Effector memory CD8-positive, alpha-beta T cell (primary cell): ENCODE measurements around the gene SPATA2.
"Not testable (repeated sequence)": the region's sequence is repeated elsewhere in the genome, so short reads cannot be mapped to it uniquely, and the experiment has no call there.

Source experiments
- ATAC-seq: fragments of 150-1000 bp; cut with Tn5 transposase; replicated peaks from 2 replicates; pipeline ENCODE4 v1.10.0; 2021; ENCODE audit warnings: mild to moderate bottlenecking, moderate library complexity
- DNase-seq, 3 experiments: peaks; one replicate each; pipeline ENCODE4 v3.0.0; 2021
- H3K27ac Mint-ChIP-seq, 2 donors: one replicate each; pipeline ENCODE4 v1.8.0; 2022; ENCODE audit warnings: mild to moderate bottlenecking in 2 of 2, mixed read lengths in 2 of 2, moderate library complexity in 2 of 2
- H3K27me3 Mint-ChIP-seq, 2 donors: one replicate each; pipeline ENCODE4 v1.8.0; 2022; ENCODE audit warnings: mixed read lengths in 2 of 2
- H3K36me3 Mint-ChIP-seq: one replicate; pipeline ENCODE4 v1.8.0; 2022; ENCODE audit warnings: mild to moderate bottlenecking, moderate library complexity, mixed read lengths; ENCODE audit not compliant: insufficient read depth
- H3K4me1 Mint-ChIP-seq, 2 donors: one replicate each; pipeline ENCODE4 v1.8.0; 2022; ENCODE audit warnings: low read depth in 2 of 2, mixed read lengths in 2 of 2
- H3K4me3 Mint-ChIP-seq, 2 donors: one replicate each; pipeline ENCODE4 v1.8.0; 2022; ENCODE audit warnings: mild to moderate bottlenecking in 2 of 2, mixed read lengths in 2 of 2, moderate library complexity in 2 of 2
- H3K9me3 Mint-ChIP-seq, 2 donors: one replicate each; pipeline ENCODE4 v1.8.0; 2022; ENCODE audit warnings: mixed read lengths in 2 of 2
- total RNA-seq, 9 experiments: gene quantifications; one replicate each; lab custom pipeline; 2026; lab: John Stamatoyannopoulos, UW

SPATA2 gene
- 12.8 to 39.3 (median 15.4) reads per million in 9 experiments for total RNA-seq

GRCh38 chr20:49915380-49916145, at the start of gene SPATA2:
Gene SPATA2, minus strand, starts transcription at chr20:49915529. Its CDS starts 7,039 bp downstream, at chr20:49908490.
- Mint-ChIP-seq H3K27me3 (no peaks in the 10 kb centered on the region), H3K4me1 (peaks cover 32 to 44% of the 10 kb centered on the region in 2 donors), H3K9me3 (no peaks in the 10 kb centered on the region), H3K36me3 (peaks cover 34% of the 10 kb centered on the region), H3K4me3 (peak within 1 kb of the TSS; percentile 91 to 97), H3K27ac (peak within 1 kb of the TSS; percentile 100)
- ATAC-seq (peak; percentile 77), DNase-seq (peak; percentile 92 to 93 (median 93))

GRCh38 chr20:49961413-49961812, 46.1 kb upstream of the SPATA2 start:
- Mint-ChIP-seq H3K36me3 (peaks cover 18% of the 10 kb centered on the region), H3K4me1 (peaks cover 0 to 5% of the 10 kb centered on the region in 2 donors), H3K9me3 (no peaks in the 10 kb centered on the region), H3K4me3 (no peak overlapping the region), H3K27ac (no peak overlapping the region), H3K27me3 (no peaks in the 10 kb centered on the region)
- ATAC-seq (no peak), DNase-seq (no peak)

GRCh38 chr20:49957089-49957938, 42.0 kb upstream of the SPATA2 start:
- DNase-seq, H3K9me3 Mint-ChIP-seq, ATAC-seq, H3K27me3 Mint-ChIP-seq, H3K4me3 Mint-ChIP-seq: not testable (repeated sequence)
- H3K27ac Mint-ChIP-seq: peak overlapping the region; percentile 9 to 68
- peaks cover 0 to 10% of the 10 kb centered on the region in 2 donors for H3K4me1 Mint-ChIP-seq
- peaks cover 52% of the 10 kb centered on the region for H3K36me3 Mint-ChIP-seq

GRCh38 chr20:49956689-49957088, 41.4 kb upstream of the SPATA2 start:
- Mint-ChIP-seq H3K27ac (peak overlapping the region in 1 of 2 donors; percentile 9), H3K9me3 (no peaks in the 10 kb centered on the region), H3K27me3 (no peaks in the 10 kb centered on the region), H3K4me3 (no peak overlapping the region), H3K36me3 (peaks cover 54% of the 10 kb centered on the region), H3K4me1 (peaks cover 0 to 10% of the 10 kb centered on the region in 2 donors)
- no peak for DNase-seq
- ATAC-seq: no peak

- DNase-seq, H3K4me3 Mint-ChIP-seq, H3K27ac Mint-ChIP-seq, H3K9me3 Mint-ChIP-seq, H3K27me3 Mint-ChIP-seq, ATAC-seq: not testable (repeated sequence)
- peaks cover 62% of the 10 kb centered on the region for H3K36me3 Mint-ChIP-seq
- H3K4me1 Mint-ChIP-seq: peaks cover 0 to 10% of the 10 kb centered on the region in 2 donors
These were observed 40.6 kb upstream of the SPATA2 start for GRCh38 chr20:49955830-49956396.

- Mint-ChIP-seq H3K27me3 (no peaks in the 10 kb centered on the region), H3K27ac (peak overlapping the region in 1 of 2 donors; percentile 85), H3K4me1 (peaks cover 0 to 10% of the 10 kb centered on the region in 2 donors), H3K9me3 (no peaks in the 10 kb centered on the region), H3K4me3 (peak overlapping the region in 1 of 2 donors; percentile 28), H3K36me3 (peaks cover 66% of the 10 kb centered on the region)
- no peak for ATAC-seq
- DNase-seq: no peak
These were observed 39.8 kb upstream of the SPATA2 start for GRCh38 chr20:49955167-49955566.

GRCh38 chr20:49951151-49951550, 35.8 kb upstream of the SPATA2 start:
- ATAC-seq (no peak), DNase-seq (no peak)
- peaks cover 94% of the 10 kb centered on the region for H3K36me3 Mint-ChIP-seq
- H3K4me1 Mint-ChIP-seq: peaks cover 4 to 10% of the 10 kb centered on the region in 2 donors
- no peak overlapping the region for H3K27ac Mint-ChIP-seq
- no peaks in the 10 kb centered on the region for H3K9me3 Mint-ChIP-seq
- H3K27me3 Mint-ChIP-seq: no peaks in the 10 kb centered on the region
- H3K4me3 Mint-ChIP-seq: no peak overlapping the region

GRCh38 chr20:49948809-49949507, 33.6 kb upstream of the SPATA2 start:
- H3K4me3 Mint-ChIP-seq: no peak overlapping the region
- no peaks in the 10 kb centered on the region for H3K9me3 Mint-ChIP-seq
- no peak for ATAC-seq
- peaks cover 96% of the 10 kb centered on the region for H3K36me3 Mint-ChIP-seq
- peaks cover 10 to 11% of the 10 kb centered on the region in 2 donors for H3K4me1 Mint-ChIP-seq
- H3K27me3 Mint-ChIP-seq: no peaks in the 10 kb centered on the region
- no peak for DNase-seq
- H3K27ac Mint-ChIP-seq: no peak overlapping the region

- Mint-ChIP-seq H3K4me1 (peaks cover 10 to 13% of the 10 kb centered on the region in 2 donors), H3K4me3 (no peak overlapping the region), H3K36me3 (peaks cover 97% of the 10 kb centered on the region), H3K27ac (peak overlapping the region in 1 of 2 donors; percentile 6), H3K9me3 (no peaks in the 10 kb centered on the region), H3K27me3 (no peaks in the 10 kb centered on the region)
- ATAC-seq (no peak), DNase-seq (no peak)
These were observed 32.8 kb upstream of the SPATA2 start for GRCh38 chr20:49948178-49948577.

- Mint-ChIP-seq H3K36me3 (peaks cover 98% of the 10 kb centered on the region), H3K27ac (no peak overlapping the region), H3K4me3 (no peak overlapping the region), H3K9me3 (no peaks in the 10 kb centered on the region), H3K27me3 (no peaks in the 10 kb centered on the region), H3K4me1 (peaks cover 18 to 21% of the 10 kb centered on the region in 2 donors)
- DNase-seq: no peak
- no peak for ATAC-seq
These were observed 30.6 kb upstream of the SPATA2 start for GRCh38 chr20:49945701-49946477.

- DNase-seq: no peak
- H3K27me3 Mint-ChIP-seq: no peaks in the 10 kb centered on the region
- no peak overlapping the region for H3K27ac Mint-ChIP-seq
- no peak for ATAC-seq
- H3K36me3 Mint-ChIP-seq: peaks cover 98% of the 10 kb centered on the region
- H3K4me3 Mint-ChIP-seq: no peak overlapping the region
- H3K9me3 Mint-ChIP-seq: no peaks in the 10 kb centered on the region
- peaks cover 20 to 24% of the 10 kb centered on the region in 2 donors for H3K4me1 Mint-ChIP-seq
These were observed 30.0 kb upstream of the SPATA2 start for GRCh38 chr20:49945306-49945700.

GRCh38 chr20:49942942-49943341, 27.6 kb upstream of the SPATA2 start:
- ATAC-seq: no peak
- no peak for DNase-seq
- Mint-ChIP-seq H3K9me3 (no peaks in the 10 kb centered on the region), H3K27ac (no peak overlapping the region), H3K4me3 (no peak overlapping the region), H3K4me1 (peaks cover 30 to 41% of the 10 kb centered on the region in 2 donors), H3K36me3 (peaks cover 84% of the 10 kb centered on the region), H3K27me3 (no peaks in the 10 kb centered on the region)
